K562 (cell line): Measurements from ENCODE around the gene SEMA3G.

ENCODE experiments used
- CEBPB ChIP-seq: fragments of 450-650 bp; IDR thresholded peaks from 2 replicates; pipeline ENCODE4 v1.6.1; 2016; ENCODE audit warnings: missing genetic modification characterization, missing compliant biosample characterization
- CREM ChIP-seq: IDR thresholded peaks from 2 replicates; pipeline ENCODE4 v1.6.1; 2014; ENCODE audit warnings: antibody characterized with exemption, low read depth
- RAD21 ChIP-seq, 2 experiments: fragments of 250-450 bp in 1 of 2; fragments of 450-650 bp in 1 of 2; sonication (Bioruptor Pico) in 1 of 2; formaldehyde crosslinking in 1 of 2; IDR thresholded peaks in 1 of 2; conservative IDR thresholded peaks in 1 of 2; 2 replicates each; pipeline versions ENCODE4 v1.4.0 to v1.8.0; 2020 to 2022; ENCODE audit warnings: mild to moderate bottlenecking in 2 of 2, moderate library complexity in 1 of 2
- ZNF76 ChIP-seq: fragments of 250-450 bp; sonication (Bioruptor Pico); IDR thresholded peaks from 2 replicates; pipeline ENCODE4 v1.4.0; 2020; ENCODE audit warnings: mild to moderate bottlenecking, moderate library complexity, borderline replicate concordance
- TF ChIP-seq, protein P1 (sequence below), 3 experiments: IDR thresholded peaks in 2 of 3; conservative IDR thresholded peaks in 1 of 3; 2 replicates each; pipeline ENCODE4 v1.5.1; 2011 to 2012; ENCODE audit warnings: low read length in 3 of 3, mild to moderate bottlenecking in 3 of 3, control low read depth in 2 of 3, improper control_type of control experiment in 1 of 3, inconsistent platforms in 1 of 3, low read depth in 1 of 3, mixed read lengths in 1 of 3, moderate library complexity in 1 of 3; ENCODE audit not compliant: insufficient read depth in 2 of 3

DNA sequence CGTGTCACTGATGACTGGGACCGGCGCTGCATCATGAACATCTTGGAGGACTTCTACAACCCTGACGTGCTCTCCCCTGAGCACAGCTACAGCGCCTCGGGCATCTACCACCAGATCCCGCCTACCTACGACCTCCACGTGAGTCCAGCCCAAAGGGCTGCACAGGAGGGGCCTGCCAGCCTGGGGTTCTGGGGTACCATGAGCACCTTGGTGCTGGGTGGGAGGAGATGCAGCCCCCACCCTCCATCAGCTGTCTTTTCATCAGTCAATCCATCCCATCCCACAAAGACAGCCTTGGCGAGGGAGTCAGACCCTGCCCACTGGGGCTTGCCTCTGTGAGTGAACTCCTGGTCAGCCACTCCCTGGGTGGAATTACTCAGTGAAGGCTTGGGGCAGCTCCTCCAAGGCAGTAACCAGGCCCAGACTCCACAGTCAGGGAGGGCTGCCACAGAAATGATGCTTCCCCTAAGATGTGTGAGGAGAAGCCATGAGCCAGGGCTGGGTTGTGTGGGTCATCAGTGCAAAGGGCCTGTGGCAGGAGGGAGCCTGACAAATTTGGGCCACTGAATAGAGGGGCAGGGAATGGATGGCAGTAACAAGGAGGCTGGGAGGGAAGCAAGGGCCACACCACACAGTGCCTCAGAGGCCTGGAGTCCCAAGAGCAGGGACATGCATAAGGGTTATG, 47.9 kb downstream of the SEMA3G start:
- TF ChIP-seq, protein P1, sequence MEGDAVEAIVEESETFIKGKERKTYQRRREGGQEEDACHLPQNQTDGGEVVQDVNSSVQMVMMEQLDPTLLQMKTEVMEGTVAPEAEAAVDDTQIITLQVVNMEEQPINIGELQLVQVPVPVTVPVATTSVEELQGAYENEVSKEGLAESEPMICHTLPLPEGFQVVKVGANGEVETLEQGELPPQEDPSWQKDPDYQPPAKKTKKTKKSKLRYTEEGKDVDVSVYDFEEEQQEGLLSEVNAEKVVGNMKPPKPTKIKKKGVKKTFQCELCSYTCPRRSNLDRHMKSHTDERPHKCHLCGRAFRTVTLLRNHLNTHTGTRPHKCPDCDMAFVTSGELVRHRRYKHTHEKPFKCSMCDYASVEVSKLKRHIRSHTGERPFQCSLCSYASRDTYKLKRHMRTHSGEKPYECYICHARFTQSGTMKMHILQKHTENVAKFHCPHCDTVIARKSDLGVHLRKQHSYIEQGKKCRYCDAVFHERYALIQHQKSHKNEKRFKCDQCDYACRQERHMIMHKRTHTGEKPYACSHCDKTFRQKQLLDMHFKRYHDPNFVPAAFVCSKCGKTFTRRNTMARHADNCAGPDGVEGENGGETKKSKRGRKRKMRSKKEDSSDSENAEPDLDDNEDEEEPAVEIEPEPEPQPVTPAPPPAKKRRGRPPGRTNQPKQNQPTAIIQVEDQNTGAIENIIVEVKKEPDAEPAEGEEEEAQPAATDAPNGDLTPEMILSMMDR (IDR thresholded peaks at IDR 0.05 in 2 of 3, conservative IDR thresholded peaks at IDR 0.05 in 1 of 3; ENCODE audit: insufficient read depth in 2 of 3, low read depth in 1 of 3, low read length in 3 of 3), result no peak
- no peak for TF ChIP-seq ZNF76 (CRISPR knock-in tag)
- no peak for TF ChIP-seq CREM
- TF ChIP-seq CEBPB (tag), result no peak
- no peak for TF ChIP-seq RAD21 (CRISPR knock-in tag; conservative IDR thresholded peaks at IDR 0.05 in 1 of 2, IDR thresholded peaks at IDR 0.05 in 1 of 2)
